T-cell (primary cell): Measurements from ENCODE around the gene GRM7. TPM values are rescaled to one million over a fixed set of nuclear protein-coding genes. Genes with fewer than 3 reads are reported as not detected.

Source experiments
- ATAC-seq, 4 experiments: fragments of 200-7000 bp in 3 of 4; fragments of 150-1000 bp in 1 of 4; cut with Tn5 transposase; replicated peaks in 1 of 4; 1 replicate in 3 of 4; 2 replicates in 1 of 4; pipeline ENCODE4 v1.10.0; 2021; ENCODE audit warnings: moderate library complexity in 3 of 4, mild to moderate bottlenecking in 2 of 4, moderate number of reproducible peaks in 1 of 4
- CTCF ChIA-PET, 2 donors: fragments of 300-600 bp; sonication (Branson Sonifier 250); formaldehyde crosslinking; loops; one replicate each; lab custom pipeline; 2022; ENCODE audit warnings: antibody characterized with exemption in 2 of 2; lab: Charles Lee
- POLR2A ChIA-PET, 2 donors: fragments of 300-600 bp; sonication (Branson Sonifier 250); formaldehyde crosslinking; loops; one replicate each; lab custom pipeline; 2022; ENCODE audit warnings: antibody characterized with exemption in 2 of 2; lab: Charles Lee
- DNase-seq, 35 experiments: peaks; one replicate each; pipeline versions ENCODE4 v3.0.0 to v3.0.0-alpha.2; 2013 to 2023
- H3K27ac ChIP-seq: one replicate; pipeline ENCODE4 v1.5.1; 2013; ENCODE audit warnings: low read length
- H3K27me3 ChIP-seq, 2 experiments: replicated peaks in 1 of 2; 1 replicate in 1 of 2; 2 replicates in 1 of 2; pipeline versions ENCODE4 v1.6.1 to v1.7.0; 2013; ENCODE audit warnings: low read length in 1 of 2, mixed read lengths in 1 of 2; ENCODE audit not compliant: control insufficient read depth in 2 of 2, insufficient read depth in 2 of 2; ENCODE audit errors: extremely low read depth in 1 of 2
- H3K36me3 ChIP-seq, 2 donors: 1 replicate in 1 of 2; 2 replicates in 1 of 2; pipeline versions ENCODE4 v1.6.1 to v1.7.0; 2013; ENCODE audit warnings: low read length in 1 of 2; ENCODE audit not compliant: control insufficient read depth in 2 of 2, insufficient read depth in 1 of 2; ENCODE audit errors: extremely low read depth in 1 of 2
- H3K4me1 ChIP-seq, 2 experiments: 1 replicate in 1 of 2; 2 replicates in 1 of 2; pipeline versions ENCODE4 v1.6.1 to v1.7.0; 2013; ENCODE audit warnings: low read length in 2 of 2, mixed read lengths in 1 of 2; ENCODE audit not compliant: insufficient read depth in 2 of 2, control insufficient read depth in 1 of 2; ENCODE audit errors: extremely low read depth in 1 of 2
- H3K4me3 ChIP-seq, 2 donors: 1 replicate in 1 of 2; 2 replicates in 1 of 2; pipeline versions ENCODE4 v1.5.1 to v1.7.0; 2013; ENCODE audit warnings: mild to moderate bottlenecking in 2 of 2, low read length in 1 of 2, moderate library complexity in 1 of 2; ENCODE audit not compliant: control insufficient read depth in 1 of 2; ENCODE audit errors: extremely low read depth in 1 of 2
- H3K9me3 ChIP-seq: 2 replicates; pipeline ENCODE4 v1.7.0; 2013
- H3K27ac Mint-ChIP-seq, 2 donors: one replicate each; pipeline ENCODE4 v1.8.0; 2020 to 2021; ENCODE audit warnings: mild to moderate bottlenecking in 2 of 2, mixed read lengths in 2 of 2
- H3K27me3 Mint-ChIP-seq, 2 donors: one replicate each; pipeline ENCODE4 v1.8.0; 2021 to 2022; ENCODE audit warnings: mixed read lengths in 2 of 2
- H3K36me3 Mint-ChIP-seq: one replicate; pipeline ENCODE4 v1.8.0; 2021; ENCODE audit warnings: mixed read lengths
- H3K4me1 Mint-ChIP-seq, 3 donors: one replicate each; pipeline ENCODE4 v1.8.0; 2020 to 2022; ENCODE audit warnings: mixed read lengths in 3 of 3, mild to moderate bottlenecking in 1 of 3
- H3K4me3 Mint-ChIP-seq, 3 donors: one replicate each; pipeline ENCODE4 v1.8.0; 2020 to 2022; ENCODE audit warnings: mild to moderate bottlenecking in 3 of 3, mixed read lengths in 3 of 3, moderate library complexity in 3 of 3
- H3K9me3 Mint-ChIP-seq, 3 donors: one replicate each; pipeline ENCODE4 v1.8.0; 2020 to 2022; ENCODE audit warnings: mixed read lengths in 3 of 3
- WGBS: methylation state at CpG from one replicate; pipeline ENCODE4 v1.1.5; 2013; ENCODE audit warnings: missing lambda C conversion rate; ENCODE audit not compliant: insufficient coverage; 5-methylcytosine and 5-hydroxymethylcytosine counted together
- total RNA-seq, 35 experiments: library from RNA in 6 of 35; stranded (reverse) in 6 of 35; fragments of 120-200 nt in 1 of 35; gene quantifications; one replicate each; pipeline versions ENCODE4 v1.2.1 to v1.2.4 and lab custom pipeline; 2013 to 2026

The GRM7 gene
- total RNA-seq, 5 donors from 2014 or later (not counting 1 experiment from before 2014, with no cell fraction given): not detected

DNA sequence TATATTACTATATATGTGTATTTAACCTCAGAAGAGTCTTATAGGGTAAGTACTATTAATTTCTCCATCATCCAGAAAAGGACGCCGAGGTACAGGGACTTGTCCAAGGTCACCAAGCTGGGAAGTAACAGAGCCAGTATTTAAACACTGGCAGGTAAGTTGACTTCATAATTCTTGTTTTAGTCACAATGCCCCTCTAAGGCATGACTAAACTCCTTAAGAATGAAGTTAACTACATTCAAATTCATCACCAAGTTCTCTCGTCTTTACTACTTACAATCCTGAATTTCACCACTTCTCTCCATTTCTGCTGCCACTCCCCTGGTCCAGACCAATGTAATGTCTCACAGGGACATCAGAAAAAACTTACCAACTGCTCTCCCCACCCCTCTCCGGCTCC lies 312.1 kb downstream of the GRM7 start:
- no peak overlapping the region for H3K4me3 Mint-ChIP-seq
- 57% methylated on average over 1 of the region's 4 CpGs for WGBS
- no peaks in the 10 kb centered on the region for H3K4me1 Mint-ChIP-seq
- DNase-seq (no peak), ATAC-seq (no peak)
- ChIA-PET CTCF (no interaction called here), POLR2A (no interaction called here)
- H3K4me3 ChIP-seq: no peak overlapping the region
- H3K4me1 ChIP-seq: no peaks in the 10 kb centered on the region
- no peaks in the 10 kb centered on the region for H3K36me3 Mint-ChIP-seq
- no peaks in the 10 kb centered on the region for H3K27me3 ChIP-seq
- H3K9me3 ChIP-seq: no peaks in the 10 kb centered on the region
- H3K27ac Mint-ChIP-seq: no peak overlapping the region
- no peak overlapping the region for H3K27ac ChIP-seq
- peaks cover 0 to 11% (median 7%) of the 10 kb centered on the region in 3 donors for H3K9me3 Mint-ChIP-seq
- H3K27me3 Mint-ChIP-seq: no peaks in the 10 kb centered on the region
- no peaks in the 10 kb centered on the region for H3K36me3 ChIP-seq

DNA sequence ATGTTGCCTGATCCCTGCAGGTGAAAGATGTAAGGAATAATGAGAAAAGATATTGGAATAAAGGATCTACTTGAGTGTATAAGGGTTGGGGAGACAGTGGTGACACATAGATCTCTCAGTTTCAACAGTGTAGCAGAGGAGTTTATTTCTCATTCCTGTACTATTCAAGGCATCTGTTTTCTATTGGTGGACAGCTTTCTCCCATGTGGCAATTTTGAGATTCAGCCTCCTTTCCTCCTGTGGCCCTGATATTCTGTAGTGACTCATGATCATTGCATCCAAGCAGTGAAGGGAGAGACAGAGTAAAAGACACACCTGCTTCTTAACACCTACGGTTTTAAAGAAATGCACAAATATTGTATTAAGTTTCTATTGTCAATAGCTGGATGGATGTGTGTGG lies 327.6 kb downstream of the GRM7 start:
- ChIA-PET CTCF (no interaction called here), POLR2A (no interaction called here)
- no peaks in the 10 kb centered on the region for H3K27me3 ChIP-seq
- H3K4me1 ChIP-seq: no peaks in the 10 kb centered on the region
- no CpG with 5 or more reads among the region's 1 CpG for WGBS
- Mint-ChIP-seq H3K9me3 (peaks cover 0 to 6% (median 0%) of the 10 kb centered on the region in 3 donors), H3K36me3 (no peaks in the 10 kb centered on the region), H3K27ac (no peak overlapping the region), H3K4me3 (no peak overlapping the region), H3K4me1 (no peaks in the 10 kb centered on the region), H3K27me3 (no peaks in the 10 kb centered on the region)
- DNase-seq (no peak), ATAC-seq (no peak)
- no peaks in the 10 kb centered on the region for H3K36me3 ChIP-seq
- H3K9me3 ChIP-seq: no peaks in the 10 kb centered on the region
- no peak overlapping the region for H3K27ac ChIP-seq
- no peak overlapping the region for H3K4me3 ChIP-seq

DNA sequence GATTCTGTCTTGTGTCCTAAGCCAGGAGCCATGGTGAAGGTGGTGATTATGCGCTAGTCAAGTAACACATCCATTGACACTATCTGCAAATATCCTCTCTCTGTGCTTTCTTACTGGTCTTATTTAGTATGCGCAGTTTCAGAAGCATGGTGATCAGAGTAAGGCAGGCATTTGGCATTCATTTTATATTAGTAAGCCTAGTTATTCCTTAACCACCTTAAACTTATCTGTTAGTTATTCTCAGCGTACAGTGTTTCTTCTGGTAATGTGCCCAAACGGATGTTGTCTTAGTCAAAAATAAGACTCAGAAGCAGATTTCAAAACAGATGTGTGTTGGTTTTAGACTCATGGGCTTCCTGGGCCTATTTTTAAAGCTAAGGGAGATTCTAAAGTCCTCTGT lies 329.2 kb downstream of the GRM7 start:
- peaks cover 0 to 6% (median 0%) of the 10 kb centered on the region in 3 donors for H3K9me3 Mint-ChIP-seq
- ATAC-seq: no peak
- DNase-seq: no peak
- H3K4me3 Mint-ChIP-seq: no peak overlapping the region
- no peaks in the 10 kb centered on the region for H3K36me3 ChIP-seq
- CTCF ChIA-PET: no interaction called here
- H3K27me3 Mint-ChIP-seq: no peaks in the 10 kb centered on the region
- no peak overlapping the region for H3K27ac ChIP-seq
- no peaks in the 10 kb centered on the region for H3K36me3 Mint-ChIP-seq
- 100% methylated on average over 1 of the region's 4 CpGs for WGBS
- no peaks in the 10 kb centered on the region for H3K4me1 ChIP-seq
- no peaks in the 10 kb centered on the region for H3K4me1 Mint-ChIP-seq
- no peaks in the 10 kb centered on the region for H3K9me3 ChIP-seq
- no peak overlapping the region for H3K27ac Mint-ChIP-seq
- POLR2A ChIA-PET: no interaction called here
- H3K4me3 ChIP-seq: no peak overlapping the region
- no peaks in the 10 kb centered on the region for H3K27me3 ChIP-seq

DNA sequence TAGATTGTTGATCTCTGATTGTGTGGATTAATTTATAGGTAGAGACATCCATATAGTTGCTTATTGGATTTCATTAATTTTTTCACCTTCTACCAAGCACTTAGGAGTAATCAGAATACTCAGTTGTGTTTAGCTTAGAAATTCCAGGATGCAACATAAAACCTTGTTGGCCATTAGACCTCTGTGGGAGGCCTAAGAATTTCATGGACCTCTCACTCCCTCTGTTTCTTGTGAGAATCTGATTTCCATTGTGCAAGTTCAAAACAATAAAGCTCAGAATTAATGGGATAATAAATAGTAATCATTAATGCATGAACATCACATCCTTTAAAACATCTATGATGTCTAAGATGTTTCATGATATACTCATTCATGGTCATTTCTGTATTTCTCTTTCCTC lies 332.4 kb downstream of the GRM7 start:
- H3K27me3 Mint-ChIP-seq: no peaks in the 10 kb centered on the region
- ATAC-seq: no peak
- Histone ChIP-seq H3K4me3 (no peak overlapping the region), H3K9me3 (no peaks in the 10 kb centered on the region), H3K27ac (no peak overlapping the region), H3K4me1 (no peaks in the 10 kb centered on the region), H3K36me3 (no peaks in the 10 kb centered on the region), H3K27me3 (no peaks in the 10 kb centered on the region)
- no peak overlapping the region for H3K4me3 Mint-ChIP-seq
- H3K27ac Mint-ChIP-seq: no peak overlapping the region
- CTCF ChIA-PET: no interaction called here
- POLR2A ChIA-PET: no interaction called here
- no peak for DNase-seq
- H3K4me1 Mint-ChIP-seq: no peaks in the 10 kb centered on the region
- no peaks in the 10 kb centered on the region for H3K36me3 Mint-ChIP-seq
- peaks cover 0 to 6% (median 0%) of the 10 kb centered on the region in 3 donors for H3K9me3 Mint-ChIP-seq

DNA sequence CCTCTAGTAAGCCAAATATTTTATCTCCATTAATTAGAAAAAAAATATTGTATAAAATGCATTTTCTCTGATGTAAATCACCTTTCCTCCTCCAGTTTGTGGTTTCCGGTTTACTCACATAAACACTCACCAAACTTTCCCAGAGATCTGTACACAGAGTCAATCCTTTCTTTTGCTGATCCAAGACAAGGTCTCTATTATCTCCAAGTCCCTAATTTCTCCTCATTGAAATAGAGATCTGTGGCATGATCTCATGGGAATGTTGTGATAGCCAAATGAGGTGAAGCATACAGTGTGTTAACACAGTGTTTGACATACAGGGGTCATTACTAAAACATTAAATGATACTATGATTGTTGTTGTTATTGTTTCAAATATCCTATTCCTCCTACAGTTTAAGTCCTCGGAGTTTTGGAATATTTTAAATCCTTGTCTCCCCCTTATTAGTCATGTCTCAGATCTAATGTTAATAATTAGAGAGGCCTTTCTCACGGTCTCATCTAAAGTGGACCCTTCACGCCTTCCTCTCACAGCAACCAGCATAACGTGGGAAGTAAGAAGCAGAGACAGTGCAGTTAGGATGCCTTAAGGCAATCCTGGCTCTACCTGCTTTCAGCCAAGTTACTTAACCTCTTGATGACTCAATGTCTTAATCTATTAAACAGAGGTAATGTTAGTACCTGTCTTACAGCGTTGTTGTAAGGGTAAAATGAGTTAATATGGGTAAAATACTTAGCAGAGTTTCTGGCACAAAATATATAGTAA lies 333.3 kb downstream of the GRM7 start:
- ChIA-PET POLR2A (no interaction called here), CTCF (no interaction called here)
- H3K4me3 ChIP-seq: no peak overlapping the region
- H3K36me3 Mint-ChIP-seq: no peaks in the 10 kb centered on the region
- no peaks in the 10 kb centered on the region for H3K27me3 Mint-ChIP-seq
- ATAC-seq: no peak
- WGBS: no CpG with 5 or more reads among the region's 6 CpGs
- no peaks in the 10 kb centered on the region for H3K4me1 ChIP-seq
- DNase-seq: no peak
- H3K36me3 ChIP-seq: no peaks in the 10 kb centered on the region
- H3K4me1 Mint-ChIP-seq: no peaks in the 10 kb centered on the region
- H3K4me3 Mint-ChIP-seq: no peak overlapping the region
- H3K27me3 ChIP-seq: no peaks in the 10 kb centered on the region
- H3K27ac ChIP-seq: no peak overlapping the region
- H3K27ac Mint-ChIP-seq: no peak overlapping the region
- peaks cover 0 to 6% (median 0%) of the 10 kb centered on the region in 3 donors for H3K9me3 Mint-ChIP-seq
- H3K9me3 ChIP-seq: no peaks in the 10 kb centered on the region

DNA sequence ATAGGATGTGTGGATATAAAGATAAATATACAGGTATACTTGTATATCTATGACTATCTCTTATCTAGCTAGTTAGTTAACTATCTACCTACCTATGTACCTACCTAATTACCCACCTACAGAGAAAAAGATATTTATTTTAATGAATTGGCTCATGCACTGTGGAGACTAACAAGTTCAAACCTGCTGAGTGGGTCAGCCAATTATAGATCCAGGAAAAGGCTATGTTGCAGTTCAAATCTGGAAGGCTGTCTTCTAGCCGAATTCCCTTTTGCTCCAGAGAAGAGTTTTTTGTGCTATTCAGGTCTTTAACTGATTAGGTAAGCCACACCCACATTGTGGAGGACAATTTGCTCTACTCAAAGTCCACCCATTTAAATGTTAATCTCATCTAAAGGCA lies 335.0 kb downstream of the GRM7 start:
- WGBS: no CpG with 5 or more reads among the region's 1 CpG
- no peaks in the 10 kb centered on the region for H3K4me1 ChIP-seq
- no peaks in the 10 kb centered on the region for H3K27me3 ChIP-seq
- ATAC-seq (no peak), DNase-seq (no peak)
- no peaks in the 10 kb centered on the region for H3K9me3 ChIP-seq
- Mint-ChIP-seq H3K27me3 (no peaks in the 10 kb centered on the region), H3K9me3 (peaks cover 0 to 6% (median 5%) of the 10 kb centered on the region in 3 donors), H3K27ac (no peak overlapping the region), H3K4me1 (no peaks in the 10 kb centered on the region), H3K4me3 (no peak overlapping the region), H3K36me3 (no peaks in the 10 kb centered on the region)
- ChIA-PET POLR2A (no interaction called here), CTCF (interaction anchor here in 1 of 2 donors (0.6 kb wide), 1 partner anchor 1337 kb away, joined by 4 read pairs; no protein-coding TSS in a partner anchor)
- no peak overlapping the region for H3K4me3 ChIP-seq
- H3K27ac ChIP-seq: no peak overlapping the region
- H3K36me3 ChIP-seq: no peaks in the 10 kb centered on the region
